NCI-H2081 treated with DMSO at 0.1 percent for 48 hours (cell line): ENCODE data around the gene KLHL6.
"Not testable (repeated sequence)": the region's sequence is repeated elsewhere in the genome, so short reads cannot be mapped to it uniquely, and the experiment has no call there.

Experiments
- DNase-seq: peaks from one replicate; lab custom pipeline; 2025; lab: John Stamatoyannopoulos, UW

The KLHL6 gene, protein sequence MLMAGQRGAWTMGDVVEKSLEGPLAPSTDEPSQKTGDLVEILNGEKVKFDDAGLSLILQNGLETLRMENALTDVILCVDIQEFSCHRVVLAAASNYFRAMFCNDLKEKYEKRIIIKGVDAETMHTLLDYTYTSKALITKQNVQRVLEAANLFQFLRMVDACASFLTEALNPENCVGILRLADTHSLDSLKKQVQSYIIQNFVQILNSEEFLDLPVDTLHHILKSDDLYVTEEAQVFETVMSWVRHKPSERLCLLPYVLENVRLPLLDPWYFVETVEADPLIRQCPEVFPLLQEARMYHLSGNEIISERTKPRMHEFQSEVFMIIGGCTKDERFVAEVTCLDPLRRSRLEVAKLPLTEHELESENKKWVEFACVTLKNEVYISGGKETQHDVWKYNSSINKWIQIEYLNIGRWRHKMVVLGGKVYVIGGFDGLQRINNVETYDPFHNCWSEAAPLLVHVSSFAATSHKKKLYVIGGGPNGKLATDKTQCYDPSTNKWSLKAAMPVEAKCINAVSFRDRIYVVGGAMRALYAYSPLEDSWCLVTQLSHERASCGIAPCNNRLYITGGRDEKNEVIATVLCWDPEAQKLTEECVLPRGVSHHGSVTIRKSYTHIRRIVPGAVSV

DNA sequence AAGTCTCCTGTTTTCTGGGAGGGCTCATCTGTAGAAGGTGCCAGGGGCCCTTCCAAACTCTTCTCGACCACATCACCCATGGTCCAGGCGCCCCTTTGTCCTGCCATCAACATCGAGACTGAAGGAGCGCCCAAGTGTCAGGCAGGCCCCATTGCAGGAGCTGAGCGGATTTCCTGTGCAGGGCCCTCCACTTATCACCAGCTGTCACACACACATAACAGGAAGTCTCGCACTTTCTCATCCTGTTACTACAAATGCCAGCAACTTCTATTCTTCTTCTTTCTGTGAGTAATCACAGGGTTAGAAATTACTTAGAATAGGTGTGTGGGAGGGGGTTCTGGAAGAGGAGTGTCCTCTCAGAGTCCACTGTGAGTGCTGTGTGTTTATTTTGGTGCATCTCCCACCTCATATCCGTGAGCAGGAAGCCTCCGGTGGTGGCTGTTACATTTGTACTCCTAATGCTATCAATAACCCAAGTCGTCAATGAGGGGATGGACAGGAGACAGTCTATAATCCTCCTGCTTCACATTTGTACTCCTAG is at the start of gene KLHL6:
KLHL6 (minus strand) TSS at position 166 of the 541 bp plus-strand sequence; CDS start at position 113, 53 bp downstream.
- no peak for DNase-seq

DNA sequence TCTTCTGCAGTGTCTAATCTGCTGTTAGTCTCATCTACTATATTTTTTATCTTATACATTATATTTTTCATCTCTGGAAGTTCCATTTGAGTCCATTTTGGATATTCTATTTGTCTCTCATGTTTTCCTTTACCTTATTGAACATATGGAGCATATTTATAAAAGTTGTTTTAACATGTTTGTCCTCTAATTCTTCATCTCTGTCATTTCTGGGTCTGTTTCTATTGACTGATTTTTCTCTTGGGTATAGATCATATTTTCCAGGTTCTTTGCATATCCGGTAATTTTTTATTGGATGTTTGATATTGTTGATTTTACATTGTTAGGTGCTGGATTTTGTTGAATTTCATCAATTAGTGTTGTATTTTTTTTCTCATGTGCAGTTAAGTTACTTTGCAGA is 42.5 kb upstream of the KLHL6 start:
- DNase-seq: no peak

DNA sequence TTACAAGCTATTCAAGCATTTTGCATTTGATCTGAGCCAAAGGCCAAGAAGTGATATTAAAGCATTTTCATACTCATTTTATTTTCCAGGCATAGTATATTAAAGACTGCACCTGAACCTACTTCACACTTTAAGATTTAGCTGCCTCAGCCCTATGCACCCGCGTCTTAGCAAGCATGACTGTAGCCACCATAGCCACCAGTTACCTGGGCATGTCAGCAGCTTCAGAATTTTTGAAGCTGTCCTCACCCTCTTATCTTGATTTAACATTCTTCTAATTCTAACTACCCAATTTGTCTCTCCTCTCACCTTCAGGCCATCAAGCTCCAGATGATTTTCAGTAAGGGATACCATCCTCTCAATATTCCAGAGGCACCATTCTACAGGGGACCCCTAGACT is 39.1 kb upstream of the KLHL6 start:
- no peak for DNase-seq

DNA sequence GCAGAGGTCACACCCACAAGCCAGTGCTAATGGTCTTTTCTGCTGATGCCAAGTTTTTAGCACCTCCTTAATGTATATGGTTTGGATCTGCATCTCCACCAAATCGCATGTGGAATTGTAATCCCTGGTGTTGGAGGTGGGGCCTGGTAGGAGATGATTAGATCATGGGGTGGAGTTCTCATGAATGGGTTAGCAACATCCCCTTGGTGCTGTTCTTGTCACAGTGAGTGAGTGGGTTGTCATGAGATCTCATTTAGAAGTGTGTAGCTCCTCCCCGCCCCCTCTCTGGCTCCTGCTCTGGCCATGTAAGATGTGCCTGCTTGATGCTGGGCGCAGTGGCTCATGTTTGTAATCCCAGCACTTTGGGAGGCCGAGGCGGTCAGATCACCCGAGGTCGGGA is 37.3 kb upstream of the KLHL6 start:
- DNase-seq: no peak

DNA sequence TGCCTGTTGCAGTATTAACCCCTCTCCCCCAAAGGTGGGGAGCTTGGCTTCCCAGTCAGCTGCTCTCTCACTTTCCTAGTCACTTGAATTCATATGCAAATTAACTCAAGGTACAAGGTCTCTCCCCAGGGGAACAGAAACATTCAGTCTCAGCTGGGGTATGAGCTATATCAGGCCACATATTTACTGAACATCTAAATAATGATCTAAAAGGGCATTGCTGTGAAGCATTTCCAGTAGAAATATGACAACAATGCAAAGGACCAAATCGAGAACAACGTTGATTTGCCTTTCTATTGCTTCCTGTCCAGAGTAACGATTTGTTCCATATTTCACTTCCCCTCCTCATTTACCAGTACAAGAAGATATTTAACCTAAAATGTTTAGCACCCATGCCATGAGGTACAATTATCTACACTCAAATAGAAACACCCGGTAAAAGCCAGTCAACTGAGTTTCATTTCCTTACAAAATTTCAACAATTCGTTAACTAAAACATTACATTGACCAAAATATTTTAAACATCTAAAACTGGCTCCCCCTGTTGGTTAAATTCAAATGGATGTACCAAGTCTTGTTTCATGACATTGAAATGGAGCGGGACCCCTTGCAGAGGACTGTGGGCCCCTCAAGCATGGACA is 36.5 kb upstream of the KLHL6 start:
- no peak for DNase-seq

DNA sequence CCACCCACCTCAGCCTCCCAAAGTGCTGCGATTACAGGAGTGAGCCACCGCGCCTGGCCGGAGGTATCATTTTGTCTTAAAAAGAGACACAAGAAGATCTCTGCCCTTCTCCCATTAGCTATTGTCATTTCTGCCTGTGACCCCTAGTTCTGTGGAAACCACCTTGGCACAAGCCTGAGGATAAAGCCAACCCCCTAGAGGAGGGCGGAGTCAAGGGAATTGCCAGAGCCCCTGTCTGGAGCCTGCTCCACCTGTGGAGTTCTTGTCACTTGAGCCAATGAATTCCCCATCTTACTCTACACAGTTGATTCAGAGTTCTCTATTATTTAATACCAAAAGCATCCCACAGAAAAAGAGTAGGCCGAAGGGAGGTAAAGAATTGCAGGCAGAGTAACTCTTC is 34.9 kb upstream of the KLHL6 start:
- DNase-seq: no peak

DNA sequence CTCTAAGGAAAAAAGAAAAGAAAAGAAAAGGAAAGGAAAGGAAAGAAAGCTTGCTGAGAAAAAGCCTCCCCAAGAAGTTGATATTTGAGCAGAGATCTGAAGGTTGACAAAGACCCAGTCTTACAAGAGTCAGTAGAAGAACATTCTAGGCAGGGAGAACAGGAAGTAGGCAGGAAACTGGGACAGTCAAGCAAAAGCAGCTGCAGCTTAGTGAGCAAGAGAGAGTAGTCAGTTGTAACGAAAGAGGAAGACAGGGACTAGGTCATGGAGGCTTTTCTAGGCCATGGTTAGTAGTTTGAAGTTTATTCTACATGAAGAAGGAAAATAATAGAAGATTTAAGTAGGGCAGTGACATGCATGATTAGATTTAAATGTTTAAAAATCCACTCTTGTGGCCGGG is 31.8 kb upstream of the KLHL6 start:
- DNase-seq: no peak

DNA sequence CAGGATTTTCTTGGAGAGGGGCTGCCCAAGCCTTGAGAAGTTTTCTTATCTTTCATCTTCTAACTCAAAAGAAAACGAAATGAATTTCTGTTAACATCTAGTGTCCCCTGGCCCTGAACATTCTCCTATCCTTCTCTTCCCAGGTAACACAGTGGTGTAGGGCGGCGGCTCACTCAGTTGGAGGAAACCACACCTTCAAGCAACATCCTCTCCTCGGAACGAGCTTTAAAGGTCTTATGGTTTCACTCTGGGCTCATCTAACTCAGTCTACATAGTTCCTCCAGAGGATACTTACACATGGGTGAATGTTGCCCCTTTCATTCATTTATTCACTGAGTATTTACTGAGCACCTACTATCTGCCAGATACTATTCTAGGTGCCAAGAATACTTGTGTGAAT is 31.0 kb upstream of the KLHL6 start:
- DNase-seq: no peak

DNA sequence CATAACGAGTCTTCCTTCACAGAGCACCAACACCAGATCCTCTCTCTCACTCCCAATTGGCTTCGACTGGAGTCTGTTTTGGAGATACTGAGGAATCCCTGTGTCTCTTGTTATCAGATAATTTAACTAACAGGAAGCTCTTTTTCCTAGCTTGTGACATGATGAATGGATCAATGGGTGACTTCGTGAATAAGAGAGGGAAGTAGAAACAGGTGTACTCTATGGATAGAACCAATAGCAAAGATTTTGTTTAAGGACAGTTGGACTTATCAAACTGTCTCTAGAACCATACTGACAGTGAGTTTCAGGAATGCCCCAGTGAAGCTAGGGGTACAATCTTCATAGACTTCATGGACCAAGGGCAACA is 29.4 kb upstream of the KLHL6 start:
- no peak for DNase-seq

DNA sequence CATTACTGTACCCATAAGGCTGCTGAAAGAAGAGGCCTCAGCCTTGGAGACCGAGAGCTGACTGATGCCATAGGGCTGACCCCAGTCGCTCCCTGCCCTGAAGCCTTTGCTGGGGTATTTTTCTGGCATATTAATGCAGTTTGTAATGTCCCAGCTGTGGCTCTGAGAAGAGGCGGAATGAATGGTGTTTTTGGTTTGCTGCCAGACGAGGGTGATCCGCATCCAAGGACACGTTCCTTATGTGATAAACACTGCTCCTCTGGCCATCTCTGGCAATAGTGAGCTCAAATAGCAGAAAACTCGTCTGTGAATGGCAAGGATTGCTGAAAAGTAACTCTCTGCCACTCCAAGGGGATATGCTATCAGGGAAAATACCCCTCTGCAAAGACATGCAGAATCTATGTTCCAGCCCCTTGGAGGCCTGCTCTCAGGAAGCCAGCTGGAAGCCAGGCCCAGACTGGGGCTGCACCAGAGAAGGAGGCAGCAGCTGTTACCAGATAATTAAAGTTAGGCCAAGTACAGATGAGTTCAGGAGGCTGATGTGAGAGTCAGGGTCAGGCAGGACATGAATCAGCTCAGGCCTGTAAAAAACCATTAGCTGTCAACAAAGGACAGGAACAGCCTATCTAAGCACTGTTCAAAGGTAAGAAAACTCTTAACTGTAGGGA is 28.9 kb upstream of the KLHL6 start:
- no peak for DNase-seq

DNA sequence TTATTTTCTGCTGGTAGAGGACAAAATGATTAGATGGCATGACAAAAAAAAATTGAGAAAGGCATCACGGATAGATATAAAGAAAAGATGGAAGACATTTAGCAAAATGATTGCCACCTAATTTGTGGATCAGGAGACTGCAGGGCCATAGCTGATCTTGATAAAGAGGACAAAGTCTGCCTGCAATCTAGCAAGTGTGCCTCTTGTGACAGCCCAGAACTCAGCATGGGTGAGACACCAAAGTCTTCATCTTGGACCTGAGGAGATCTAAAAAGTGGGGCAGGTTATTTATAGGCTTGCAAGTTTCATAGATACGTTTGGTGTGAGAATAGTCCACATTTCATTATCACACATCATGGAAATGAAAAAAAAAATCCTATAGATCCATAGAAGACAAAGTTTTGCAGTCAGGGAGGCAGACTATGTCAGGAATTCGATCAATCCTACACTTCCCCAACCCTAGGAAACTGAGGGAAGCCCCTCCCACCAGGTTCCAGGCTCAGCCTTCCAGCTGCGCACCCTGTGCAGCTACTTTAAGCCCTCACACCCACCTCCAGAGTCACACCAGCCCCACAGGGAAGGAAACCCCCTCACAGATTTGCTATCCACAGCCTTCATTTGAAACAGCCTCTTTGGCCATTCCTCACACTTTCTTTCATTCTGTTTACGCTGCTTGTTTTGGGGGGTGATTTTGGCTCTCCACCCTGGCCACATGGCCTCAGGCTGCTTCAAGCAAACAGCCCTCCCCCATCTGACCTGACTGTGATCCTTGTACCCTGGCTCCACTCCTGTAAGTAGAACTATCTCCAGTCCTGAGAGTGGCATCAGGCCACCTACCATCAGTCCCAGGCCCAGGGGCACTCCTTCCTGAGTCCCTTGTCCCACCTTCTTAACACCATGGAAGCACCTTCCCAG is 28.1 kb upstream of the KLHL6 start:
- DNase-seq: no peak

DNA sequence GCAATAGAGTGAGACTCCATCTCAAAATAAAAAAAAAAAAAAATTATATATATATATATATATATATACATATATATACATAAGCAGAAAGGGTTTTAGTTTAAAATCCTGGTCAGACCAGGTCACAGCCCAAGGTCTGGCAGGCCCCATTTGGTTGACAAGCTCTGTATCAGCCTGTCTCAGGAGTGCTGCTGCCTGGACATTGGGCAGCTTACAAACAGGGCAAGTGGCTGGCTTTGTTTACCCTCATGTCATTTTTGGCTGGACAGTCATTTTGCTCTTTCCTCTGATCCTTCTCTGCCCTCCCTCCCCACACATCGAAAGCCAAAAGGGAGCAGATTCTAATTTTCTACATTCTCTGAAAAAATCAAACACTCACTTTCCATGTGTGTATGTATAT is 26.7 kb upstream of the KLHL6 start:
- no peak for DNase-seq

DNA sequence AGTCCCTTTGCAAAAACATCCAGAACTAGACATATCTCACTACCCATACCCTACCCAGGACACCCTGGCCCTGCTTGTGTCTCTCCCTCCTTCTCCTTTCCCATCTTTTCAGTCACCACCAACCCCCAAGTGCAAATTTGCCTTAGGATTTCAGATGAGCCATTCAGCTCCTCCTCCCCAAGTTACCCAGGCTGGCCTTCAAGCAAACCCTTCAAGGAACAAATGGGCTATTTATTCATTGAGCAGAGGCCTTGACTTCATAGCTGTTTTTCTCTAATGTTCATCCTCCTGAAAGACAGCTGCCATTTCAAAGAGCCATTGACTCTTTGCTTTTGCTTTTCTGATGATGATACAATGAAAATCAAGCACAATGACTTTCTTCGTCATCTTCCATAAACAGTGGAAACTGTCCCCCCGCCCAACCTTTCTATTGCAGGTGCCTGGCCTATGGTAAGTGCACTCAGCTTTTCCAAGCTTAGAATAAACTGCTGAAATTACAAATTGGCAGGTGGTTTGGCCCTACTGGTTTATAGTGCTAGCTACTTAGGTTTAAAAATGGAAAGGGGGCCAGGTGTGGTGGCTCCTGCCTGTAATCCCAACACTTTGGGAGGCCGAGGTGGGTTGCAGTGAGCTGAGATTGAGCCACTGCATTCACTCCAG is 26.1 kb upstream of the KLHL6 start:
- DNase-seq: no peak

DNA sequence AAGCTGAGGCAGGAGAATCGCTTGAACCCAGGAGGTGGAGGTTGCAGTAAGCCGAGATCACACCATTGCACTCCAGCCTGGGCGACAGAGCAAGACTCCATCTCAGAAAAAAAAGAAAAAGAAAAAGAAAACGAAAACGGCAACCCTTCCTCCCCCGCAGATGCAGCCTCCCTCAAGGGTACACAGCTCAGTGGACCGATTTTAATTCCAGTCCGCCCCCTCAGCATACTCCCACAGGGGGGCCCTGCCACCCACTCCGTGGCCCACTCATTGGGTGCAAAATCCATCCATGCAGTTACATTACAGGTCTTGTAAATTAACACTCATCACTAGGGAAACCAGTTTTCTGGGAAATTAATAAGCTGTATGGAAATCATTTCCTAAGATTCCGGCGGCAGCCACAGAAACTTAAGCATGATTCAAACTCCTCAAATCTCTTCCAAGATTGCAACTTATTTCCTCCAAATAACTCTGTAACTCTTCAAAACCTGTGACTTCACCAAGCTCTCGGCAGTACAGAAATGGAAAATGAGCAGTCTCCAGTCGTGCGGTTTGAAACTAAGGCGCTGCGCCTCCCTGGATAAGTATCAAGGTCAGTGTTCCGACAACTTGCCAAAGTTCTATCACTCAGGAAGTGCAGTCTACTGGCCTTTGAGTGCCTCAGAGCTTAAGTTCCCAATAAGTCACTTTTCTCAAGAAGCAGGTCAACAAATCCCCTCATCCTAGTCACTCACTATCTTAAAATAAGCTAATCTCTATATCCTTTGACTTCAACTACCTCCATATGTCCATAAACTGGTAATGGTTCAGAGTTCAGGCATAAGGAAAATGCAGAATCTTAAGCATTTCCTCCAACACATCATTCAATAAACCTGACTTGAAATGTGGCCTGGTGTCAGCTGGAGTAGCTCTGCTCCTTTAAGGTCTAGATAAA is 24.7 kb upstream of the KLHL6 start:
- DNase-seq: no peak

DNA sequence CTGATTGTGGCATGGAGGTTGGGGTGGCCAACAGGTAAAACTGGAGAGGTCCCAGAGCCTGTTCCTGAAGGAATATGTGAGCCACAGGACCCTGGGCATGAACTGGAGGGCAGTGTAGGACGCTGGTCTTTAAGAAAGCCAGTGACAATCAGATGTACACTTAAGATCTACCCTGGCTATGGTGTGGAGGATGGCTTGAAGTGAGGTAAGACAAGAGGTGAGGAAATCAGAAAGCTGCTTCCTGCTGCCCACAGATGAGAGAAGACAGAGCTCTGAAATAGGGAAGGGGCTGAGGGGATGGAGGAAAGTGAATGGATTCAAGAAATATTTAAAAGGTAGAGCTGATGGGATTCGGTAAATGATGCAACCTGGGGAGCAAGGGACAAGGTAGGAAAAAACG is 22.7 kb upstream of the KLHL6 start:
- DNase-seq: no peak

DNA sequence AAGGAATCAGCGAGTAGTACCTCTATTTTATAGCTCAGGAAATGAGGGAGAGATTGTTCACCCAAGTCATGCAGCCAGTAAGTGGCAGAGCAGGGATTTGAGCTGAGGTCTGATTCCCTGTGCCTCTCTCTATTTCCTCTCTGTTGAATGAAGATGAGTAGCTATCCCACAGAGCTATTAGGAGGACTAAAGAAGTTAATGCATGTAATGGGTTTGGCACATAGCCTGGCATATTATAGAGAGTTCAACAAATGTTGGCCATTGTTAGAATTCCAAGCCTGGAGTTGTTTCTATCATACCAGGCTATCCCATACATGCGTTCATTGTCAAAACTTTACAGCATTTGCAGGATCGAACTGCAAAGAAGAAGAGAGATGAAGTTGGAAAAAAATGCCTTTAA is 21.8 kb upstream of the KLHL6 start:
- DNase-seq: peak; percentile 41

DNA sequence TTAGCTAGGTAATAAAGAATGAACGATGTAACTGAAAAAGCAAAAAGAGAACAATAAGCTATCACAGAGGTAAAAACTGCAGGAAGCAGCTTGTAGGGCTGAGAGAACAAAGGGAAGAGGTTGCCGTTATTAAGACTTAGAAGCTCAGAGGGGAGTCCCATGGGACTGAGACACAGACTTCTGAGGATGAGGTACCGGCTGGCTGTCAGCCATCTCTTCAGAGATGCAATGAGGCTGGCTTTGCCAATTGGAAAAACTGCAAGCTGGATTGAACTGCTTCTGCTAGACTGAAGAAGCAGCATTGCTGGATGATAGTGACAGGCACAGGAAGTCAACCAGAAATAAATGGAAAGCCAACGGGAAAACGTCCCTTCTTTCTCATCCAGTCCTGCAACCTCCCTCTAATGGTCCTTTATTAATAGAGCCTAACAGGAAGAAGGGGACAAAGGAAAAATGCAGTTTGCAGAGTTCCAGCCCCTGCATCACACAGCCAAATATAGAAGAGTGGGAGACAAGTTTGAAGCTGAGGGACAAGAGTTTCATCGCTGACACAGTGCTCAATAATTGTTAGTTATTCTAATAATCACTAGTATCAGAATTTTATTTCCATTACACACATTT is 21.1 kb upstream of the KLHL6 start:
- DNase-seq: no peak

DNA sequence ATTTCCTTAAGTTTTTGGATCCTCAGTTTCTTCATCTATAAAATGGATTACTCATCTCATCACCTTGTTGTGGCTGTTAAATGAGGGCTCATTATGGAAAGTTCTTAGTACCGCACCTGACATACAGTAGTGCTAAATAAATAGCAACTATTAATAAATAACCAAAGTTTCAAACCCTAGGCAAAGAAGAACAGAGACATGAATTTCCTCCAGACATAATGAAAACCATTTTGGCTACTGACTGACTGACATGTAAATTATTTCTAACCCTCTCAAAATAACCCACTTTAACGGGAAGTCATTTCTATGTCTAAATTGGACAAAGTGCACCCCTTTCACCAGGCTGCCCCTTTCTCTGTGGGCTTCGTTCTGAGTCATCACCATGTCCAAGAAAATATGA is 17.4 kb upstream of the KLHL6 start:
- DNase-seq: no peak

DNA sequence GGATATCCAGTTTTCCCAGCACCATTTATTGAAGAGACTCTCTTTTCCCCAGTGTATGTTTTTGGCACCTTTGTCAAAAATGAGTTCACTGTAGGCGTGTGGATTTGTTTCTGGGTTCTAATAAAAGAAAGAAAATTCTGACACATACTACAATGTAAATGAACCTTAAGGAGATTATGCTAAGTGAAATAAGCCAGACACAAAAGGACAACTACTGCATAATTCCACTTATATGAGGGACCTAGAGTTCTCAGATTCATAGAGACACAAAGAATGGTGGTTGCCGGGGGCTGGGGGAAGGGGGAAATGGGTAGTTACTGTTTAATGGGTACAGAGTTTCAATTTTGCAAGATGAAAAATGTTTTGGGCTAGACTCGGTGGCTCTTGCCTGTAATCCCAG is 14.7 kb upstream of the KLHL6 start:
- DNase-seq: not testable (repeated sequence)
